Measurements from ENCODE around the gene ANKRD2. TPM values are rescaled to one million over a fixed set of nuclear protein-coding genes. Genes with fewer than 3 reads are reported as not detected.
A peak's percentile ranks its signal among the peaks of the same experiment; 100 is the strongest.

Gene ANKRD2
- total RNA-seq, 2 donors from 2014 or later: 1.9 TPM; not detected in 1

GRCh38 chr10:97618733-97619132 is 46.2 kb downstream of the ANKRD2 start:
- no peaks in the 10 kb centered on the region for H3K36me3 ChIP-seq
- no peak for ATAC-seq (ENCODE audit: insufficient number of reproducible peaks, low FRiP score, low read depth)
- H3K9me3 ChIP-seq: no peaks in the 10 kb centered on the region
- H3K27ac ChIP-seq: no peak overlapping the region
- H3K4me1 ChIP-seq (ENCODE audit: control insufficient read depth in 1 of 2, low read depth in 2 of 2): no peaks in the 10 kb centered on the region
- H3K4me3 ChIP-seq: no peak overlapping the region
- no peak for DNase-seq (ENCODE audit: low spot score)
- TF ChIP-seq CTCF (IDR thresholded peaks at IDR 0.05): no peak
- H3K27me3 ChIP-seq (replicated peaks; ENCODE audit: insufficient read depth): no peaks in the 10 kb centered on the region

- H3K4me1 ChIP-seq (ENCODE audit: control insufficient read depth in 1 of 2, low read depth in 2 of 2): peaks cover 0 to 5% of the 10 kb centered on the region in 2 donors
- ATAC-seq (ENCODE audit: insufficient number of reproducible peaks, low FRiP score, low read depth) (no peak), DNase-seq (ENCODE audit: low spot score) (no peak)
- no peak overlapping the region for H3K27ac ChIP-seq
- H3K36me3 ChIP-seq: no peaks in the 10 kb centered on the region
- no peaks in the 10 kb centered on the region for H3K9me3 ChIP-seq
- no peak for TF ChIP-seq CTCF (IDR thresholded peaks at IDR 0.05)
- H3K27me3 ChIP-seq (replicated peaks; ENCODE audit: insufficient read depth): no peaks in the 10 kb centered on the region
- H3K4me3 ChIP-seq: no peak overlapping the region
Measured at GRCh38 chr10:97623277-97623676, 50.7 kb downstream of the ANKRD2 start.

GRCh38 chr10:97627731-97628130 is 55.2 kb downstream of the ANKRD2 start:
- no peak for TF ChIP-seq CTCF (IDR thresholded peaks at IDR 0.05)
- Histone ChIP-seq H3K9me3 (no peaks in the 10 kb centered on the region), H3K4me1 (ENCODE audit: control insufficient read depth in 1 of 2, low read depth in 2 of 2) (peaks cover 4 to 10% of the 10 kb centered on the region in 2 donors), H3K4me3 (no peak overlapping the region), H3K27ac (peak overlapping the region in 1 of 2 donors; percentile 37), H3K36me3 (no peaks in the 10 kb centered on the region), H3K27me3 (replicated peaks; ENCODE audit: insufficient read depth) (no peaks in the 10 kb centered on the region)
- DNase-seq (ENCODE audit: low spot score) (no peak), ATAC-seq (ENCODE audit: insufficient number of reproducible peaks, low FRiP score, low read depth) (no peak)

GRCh38 chr10:97628228-97628627 is 55.6 kb downstream of the ANKRD2 start:
- H3K27ac ChIP-seq: peak overlapping the region in 1 of 2 donors; percentile 37
- DNase-seq (ENCODE audit: low spot score) (no peak), ATAC-seq (ENCODE audit: insufficient number of reproducible peaks, low FRiP score, low read depth) (no peak)
- no peaks in the 10 kb centered on the region for H3K36me3 ChIP-seq
- TF ChIP-seq CTCF (IDR thresholded peaks at IDR 0.05): no peak
- no peak overlapping the region for H3K4me3 ChIP-seq
- H3K4me1 ChIP-seq (ENCODE audit: control insufficient read depth in 1 of 2, low read depth in 2 of 2): peaks cover 4 to 13% of the 10 kb centered on the region in 2 donors
- no peaks in the 10 kb centered on the region for H3K9me3 ChIP-seq
- H3K27me3 ChIP-seq (replicated peaks; ENCODE audit: insufficient read depth): no peaks in the 10 kb centered on the region

- DNase-seq (ENCODE audit: low spot score) (no peak), ATAC-seq (ENCODE audit: insufficient number of reproducible peaks, low FRiP score, low read depth) (no peak)
- H3K36me3 ChIP-seq: no peaks in the 10 kb centered on the region
- H3K27me3 ChIP-seq (replicated peaks; ENCODE audit: insufficient read depth): no peaks in the 10 kb centered on the region
- H3K9me3 ChIP-seq: no peaks in the 10 kb centered on the region
- no peak for TF ChIP-seq CTCF (IDR thresholded peaks at IDR 0.05)
- peaks cover 4 to 13% of the 10 kb centered on the region in 2 donors for H3K4me1 ChIP-seq (ENCODE audit: control insufficient read depth in 1 of 2, low read depth in 2 of 2)
- H3K27ac ChIP-seq: no peak overlapping the region
- no peak overlapping the region for H3K4me3 ChIP-seq
Measured at GRCh38 chr10:97629289-97629688, 56.7 kb downstream of the ANKRD2 start.
